Measurements from ENCODE around the gene UFSP1.

GRCh38 chr7:100855515-100855914, 34.0 kb downstream of the UFSP1 start:
- TF ChIP-seq, protein P1, sequence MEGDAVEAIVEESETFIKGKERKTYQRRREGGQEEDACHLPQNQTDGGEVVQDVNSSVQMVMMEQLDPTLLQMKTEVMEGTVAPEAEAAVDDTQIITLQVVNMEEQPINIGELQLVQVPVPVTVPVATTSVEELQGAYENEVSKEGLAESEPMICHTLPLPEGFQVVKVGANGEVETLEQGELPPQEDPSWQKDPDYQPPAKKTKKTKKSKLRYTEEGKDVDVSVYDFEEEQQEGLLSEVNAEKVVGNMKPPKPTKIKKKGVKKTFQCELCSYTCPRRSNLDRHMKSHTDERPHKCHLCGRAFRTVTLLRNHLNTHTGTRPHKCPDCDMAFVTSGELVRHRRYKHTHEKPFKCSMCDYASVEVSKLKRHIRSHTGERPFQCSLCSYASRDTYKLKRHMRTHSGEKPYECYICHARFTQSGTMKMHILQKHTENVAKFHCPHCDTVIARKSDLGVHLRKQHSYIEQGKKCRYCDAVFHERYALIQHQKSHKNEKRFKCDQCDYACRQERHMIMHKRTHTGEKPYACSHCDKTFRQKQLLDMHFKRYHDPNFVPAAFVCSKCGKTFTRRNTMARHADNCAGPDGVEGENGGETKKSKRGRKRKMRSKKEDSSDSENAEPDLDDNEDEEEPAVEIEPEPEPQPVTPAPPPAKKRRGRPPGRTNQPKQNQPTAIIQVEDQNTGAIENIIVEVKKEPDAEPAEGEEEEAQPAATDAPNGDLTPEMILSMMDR (IDR thresholded peaks at IDR 0.05 in 4 of 5, conservative IDR thresholded peaks at IDR 0.05 in 1 of 5), result no peak
- no peak for TF ChIP-seq POLR2A (IDR thresholded peaks at IDR 0.05)

Data from gastrocnemius medialis (tissue), 4 donors.